ENCODE results near the gene PTPRT.

- TF ChIP-seq CTCF (IDR thresholded peaks at IDR 0.05) (no peak), POLR2A (IDR thresholded peaks at IDR 0.05) (no peak), POLR2AphosphoS5 (IDR thresholded peaks at IDR 0.05) (no peak)
These were observed 345.0 kb downstream of the PTPRT start for GRCh38 chr20:42844751-42845150.

All from suprapubic skin (tissue), 4 donors.